K562 (cell line): ENCODE measurements around the gene GCGR. TPM values are rescaled to one million over a fixed set of nuclear protein-coding genes. Genes with fewer than 3 reads are reported as not detected.

ENCODE experiments used
- BACH1 ChIP-seq: fragments of 200-800 bp; sonication (Bioruptor generic); IDR thresholded peaks from 2 replicates; pipeline ENCODE4 v1.6.1; 2016; ENCODE audit warnings: missing genetic modification characterization, missing compliant biosample characterization
- GATAD2B ChIP-seq: fragments of 450-650 bp; IDR thresholded peaks from 2 replicates; pipeline ENCODE4 v1.6.1; 2017; ENCODE audit warnings: mild to moderate bottlenecking, borderline replicate concordance
- KDM2B ChIP-seq: fragments of 250-450 bp; sonication (Bioruptor Pico); IDR thresholded peaks from 2 replicates; pipeline ENCODE4 v1.8.0; 2021; ENCODE audit warnings: mild to moderate bottlenecking, moderate library complexity
- PPARD ChIP-seq: fragments of 250-450 bp; sonication (Bioruptor Pico); IDR thresholded peaks from 2 replicates; pipeline ENCODE4 v1.8.0; 2022; ENCODE audit warnings: inconsistent platforms, mild to moderate bottlenecking, moderate library complexity
- RBM39 ChIP-seq: fragments of 200-400 bp; formaldehyde crosslinking; optimal IDR thresholded peaks from 2 replicates; pipeline ENCODE3; 2018; ENCODE audit warnings: low read depth, low read length
- SMAD4 ChIP-seq: fragments of 250-450 bp; sonication (Bioruptor Pico); conservative IDR thresholded peaks from 2 replicates; pipeline ENCODE4 v1.8.0; 2021; ENCODE audit warnings: inconsistent platforms, mild to moderate bottlenecking, moderate library complexity
- SMARCC2 ChIP-seq: fragments of 450-650 bp; IDR thresholded peaks from 2 replicates; pipeline ENCODE4 v1.6.1; 2017; ENCODE audit warnings: antibody characterized with exemption, moderate library complexity, mild to moderate bottlenecking, low read depth
- SRF ChIP-seq, 2 experiments: fragments of 250-450, 450-650 bp in 1 of 2; sonication (Bioruptor Pico) in 1 of 2; sonication (generic) in 1 of 2; formaldehyde crosslinking; IDR thresholded peaks; 2 replicates each; pipeline versions ENCODE4 v1.5.0 to v1.5.1; 2020 to 2022; ENCODE audit warnings: mild to moderate bottlenecking in 1 of 2, missing genetic modification reagents in 1 of 2
- SRSF1 ChIP-seq: fragments of 200-400 bp; formaldehyde crosslinking; IDR thresholded peaks from 2 replicates; pipeline ENCODE4 v1.6.1; 2017; ENCODE audit warnings: mild to moderate bottlenecking, low read depth, low read length, moderate library complexity
- WHSC1 ChIP-seq: IDR thresholded peaks from one replicate; pipeline ENCODE4 v1.6.1; 2012; ENCODE audit warnings: low read length, control low read depth, inconsistent platforms
- ZFP36 ChIP-seq: fragments of 150-350 bp; IDR thresholded peaks from 2 replicates; pipeline ENCODE4 v1.6.1; 2018; ENCODE audit warnings: low read length, low read depth; ENCODE audit not compliant: partially characterized antibody
- ZNF263 ChIP-seq: sonication (generic); formaldehyde crosslinking; IDR thresholded peaks from 2 replicates; pipeline ENCODE4 v1.8.0; 2022; ENCODE audit warnings: mild to moderate bottlenecking, missing genetic modification reagents, borderline replicate concordance
- polyA plus RNA-seq, 8 experiments: library from polyadenylated mRNA; depleted of rRNA in 4 of 8; stranded (reverse) in 5 of 8; unstranded in 3 of 8; fragments of >200 nt; fragmentation: Nextera tagmentation in 2 of 8; fragmentation: Illumina TruSeq in 1 of 8; extraction: Ambion mirVana in 2 of 8; extraction: Trizol in 1 of 8; gene quantifications; 2 replicates each; pipeline versions ENCODE4 v1.2.1 to v1.2.3, GENCODE V29; 2011 to 2014; ENCODE audit warnings: inconsistent platforms in 1 of 8, missing spikeins in 1 of 8
- total RNA-seq, 7 experiments: library from RNA; depleted of rRNA in 6 of 7; stranded (reverse); fragments of >200 nt in 6 of 7; fragmentation: Illumina TruSeq in 2 of 7; extraction: Trizol in 2 of 7; gene quantifications; 2 replicates each; pipeline versions ENCODE4 v1.2.1 to v1.2.3, GENCODE V29; 2011 to 2021; ENCODE audit warnings: low replicate concordance in 1 of 7
- TF ChIP-seq, protein P1 (sequence below): fragments of 150-350 bp; conservative IDR thresholded peaks from 2 replicates; pipeline ENCODE4 v1.6.1; 2014; ENCODE audit warnings: low read length
- TF ChIP-seq, protein P2 (sequence below), 2 experiments: fragments of 450-650 bp; IDR thresholded peaks; 2 replicates each; pipeline ENCODE4 v1.6.1; 2016; ENCODE audit warnings: mild to moderate bottlenecking in 2 of 2, borderline replicate concordance in 1 of 2, low read depth in 1 of 2, moderate library complexity in 1 of 2

GCGR gene
- total and polyA plus RNA-seq, 9 of the 15 experiments (the other 6 are each of a cell fraction or from before 2014, with no cell fraction given): not detected

DNA sequence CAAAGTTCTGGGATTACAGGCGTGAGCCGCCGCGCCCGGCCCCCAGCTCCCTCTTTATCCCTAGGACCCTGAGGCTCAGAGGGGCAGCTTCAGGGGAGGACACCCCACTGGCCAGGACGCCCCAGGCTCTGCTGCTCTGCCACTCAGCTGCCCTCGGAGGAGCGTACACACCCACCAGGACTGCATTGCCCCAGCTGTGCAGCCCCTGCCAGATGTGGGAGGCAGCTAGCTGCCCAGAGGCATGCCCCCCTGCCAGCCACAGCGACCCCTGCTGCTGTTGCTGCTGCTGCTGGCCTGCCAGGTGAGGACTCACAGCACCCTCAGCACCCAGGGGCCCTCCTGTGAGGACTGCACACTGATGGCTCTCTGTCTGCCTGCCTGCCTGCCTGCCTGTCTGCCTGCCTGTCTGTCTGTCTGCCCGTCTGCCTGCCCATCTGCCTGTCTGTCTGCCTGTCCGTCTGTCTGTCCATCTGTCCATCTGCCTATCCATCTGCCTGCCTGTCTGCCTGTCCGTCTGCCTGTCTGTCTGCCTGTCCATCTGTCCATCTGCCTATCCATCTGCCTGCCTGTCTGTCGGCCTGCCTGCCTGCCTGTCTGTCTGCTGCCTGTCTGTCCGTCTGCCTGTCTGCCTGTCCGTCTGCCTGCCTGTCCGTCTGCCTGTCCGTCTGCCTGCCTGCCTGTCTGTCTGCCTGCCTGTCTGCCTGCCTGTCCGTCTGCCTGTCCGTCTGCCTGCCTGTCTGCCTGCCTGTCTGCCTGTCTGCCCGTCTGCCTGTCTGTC is 5.0 kb downstream of the GCGR start (continued):
- TF ChIP-seq, protein P1, sequence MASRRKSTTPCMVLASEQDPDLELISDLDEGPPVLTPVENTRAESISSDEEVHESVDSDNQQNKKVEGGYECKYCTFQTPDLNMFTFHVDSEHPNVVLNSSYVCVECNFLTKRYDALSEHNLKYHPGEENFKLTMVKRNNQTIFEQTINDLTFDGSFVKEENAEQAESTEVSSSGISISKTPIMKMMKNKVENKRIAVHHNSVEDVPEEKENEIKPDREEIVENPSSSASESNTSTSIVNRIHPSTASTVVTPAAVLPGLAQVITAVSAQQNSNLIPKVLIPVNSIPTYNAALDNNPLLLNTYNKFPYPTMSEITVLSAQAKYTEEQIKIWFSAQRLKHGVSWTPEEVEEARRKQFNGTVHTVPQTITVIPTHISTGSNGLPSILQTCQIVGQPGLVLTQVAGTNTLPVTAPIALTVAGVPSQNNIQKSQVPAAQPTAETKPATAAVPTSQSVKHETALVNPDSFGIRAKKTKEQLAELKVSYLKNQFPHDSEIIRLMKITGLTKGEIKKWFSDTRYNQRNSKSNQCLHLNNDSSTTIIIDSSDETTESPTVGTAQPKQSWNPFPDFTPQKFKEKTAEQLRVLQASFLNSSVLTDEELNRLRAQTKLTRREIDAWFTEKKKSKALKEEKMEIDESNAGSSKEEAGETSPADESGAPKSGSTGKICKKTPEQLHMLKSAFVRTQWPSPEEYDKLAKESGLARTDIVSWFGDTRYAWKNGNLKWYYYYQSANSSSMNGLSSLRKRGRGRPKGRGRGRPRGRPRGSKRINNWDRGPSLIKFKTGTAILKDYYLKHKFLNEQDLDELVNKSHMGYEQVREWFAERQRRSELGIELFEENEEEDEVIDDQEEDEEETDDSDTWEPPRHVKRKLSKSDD: no peak
- TF ChIP-seq BACH1: no peak
- no peak for TF ChIP-seq RBM39
- TF ChIP-seq GATAD2B: no peak
- TF ChIP-seq PPARD (CRISPR knock-in tag): no peak
- TF ChIP-seq WHSC1: no peak
- TF ChIP-seq SMAD4 (CRISPR knock-in tag): peak; percentile 97
- TF ChIP-seq SRF (CRISPR knock-in tag; IDR thresholded peaks at IDR 0.05): no peak
- no peak for TF ChIP-seq KDM2B (CRISPR knock-in tag)
- TF ChIP-seq ZNF263 (CRISPR knock-in tag): no peak
- TF ChIP-seq, protein P2, sequence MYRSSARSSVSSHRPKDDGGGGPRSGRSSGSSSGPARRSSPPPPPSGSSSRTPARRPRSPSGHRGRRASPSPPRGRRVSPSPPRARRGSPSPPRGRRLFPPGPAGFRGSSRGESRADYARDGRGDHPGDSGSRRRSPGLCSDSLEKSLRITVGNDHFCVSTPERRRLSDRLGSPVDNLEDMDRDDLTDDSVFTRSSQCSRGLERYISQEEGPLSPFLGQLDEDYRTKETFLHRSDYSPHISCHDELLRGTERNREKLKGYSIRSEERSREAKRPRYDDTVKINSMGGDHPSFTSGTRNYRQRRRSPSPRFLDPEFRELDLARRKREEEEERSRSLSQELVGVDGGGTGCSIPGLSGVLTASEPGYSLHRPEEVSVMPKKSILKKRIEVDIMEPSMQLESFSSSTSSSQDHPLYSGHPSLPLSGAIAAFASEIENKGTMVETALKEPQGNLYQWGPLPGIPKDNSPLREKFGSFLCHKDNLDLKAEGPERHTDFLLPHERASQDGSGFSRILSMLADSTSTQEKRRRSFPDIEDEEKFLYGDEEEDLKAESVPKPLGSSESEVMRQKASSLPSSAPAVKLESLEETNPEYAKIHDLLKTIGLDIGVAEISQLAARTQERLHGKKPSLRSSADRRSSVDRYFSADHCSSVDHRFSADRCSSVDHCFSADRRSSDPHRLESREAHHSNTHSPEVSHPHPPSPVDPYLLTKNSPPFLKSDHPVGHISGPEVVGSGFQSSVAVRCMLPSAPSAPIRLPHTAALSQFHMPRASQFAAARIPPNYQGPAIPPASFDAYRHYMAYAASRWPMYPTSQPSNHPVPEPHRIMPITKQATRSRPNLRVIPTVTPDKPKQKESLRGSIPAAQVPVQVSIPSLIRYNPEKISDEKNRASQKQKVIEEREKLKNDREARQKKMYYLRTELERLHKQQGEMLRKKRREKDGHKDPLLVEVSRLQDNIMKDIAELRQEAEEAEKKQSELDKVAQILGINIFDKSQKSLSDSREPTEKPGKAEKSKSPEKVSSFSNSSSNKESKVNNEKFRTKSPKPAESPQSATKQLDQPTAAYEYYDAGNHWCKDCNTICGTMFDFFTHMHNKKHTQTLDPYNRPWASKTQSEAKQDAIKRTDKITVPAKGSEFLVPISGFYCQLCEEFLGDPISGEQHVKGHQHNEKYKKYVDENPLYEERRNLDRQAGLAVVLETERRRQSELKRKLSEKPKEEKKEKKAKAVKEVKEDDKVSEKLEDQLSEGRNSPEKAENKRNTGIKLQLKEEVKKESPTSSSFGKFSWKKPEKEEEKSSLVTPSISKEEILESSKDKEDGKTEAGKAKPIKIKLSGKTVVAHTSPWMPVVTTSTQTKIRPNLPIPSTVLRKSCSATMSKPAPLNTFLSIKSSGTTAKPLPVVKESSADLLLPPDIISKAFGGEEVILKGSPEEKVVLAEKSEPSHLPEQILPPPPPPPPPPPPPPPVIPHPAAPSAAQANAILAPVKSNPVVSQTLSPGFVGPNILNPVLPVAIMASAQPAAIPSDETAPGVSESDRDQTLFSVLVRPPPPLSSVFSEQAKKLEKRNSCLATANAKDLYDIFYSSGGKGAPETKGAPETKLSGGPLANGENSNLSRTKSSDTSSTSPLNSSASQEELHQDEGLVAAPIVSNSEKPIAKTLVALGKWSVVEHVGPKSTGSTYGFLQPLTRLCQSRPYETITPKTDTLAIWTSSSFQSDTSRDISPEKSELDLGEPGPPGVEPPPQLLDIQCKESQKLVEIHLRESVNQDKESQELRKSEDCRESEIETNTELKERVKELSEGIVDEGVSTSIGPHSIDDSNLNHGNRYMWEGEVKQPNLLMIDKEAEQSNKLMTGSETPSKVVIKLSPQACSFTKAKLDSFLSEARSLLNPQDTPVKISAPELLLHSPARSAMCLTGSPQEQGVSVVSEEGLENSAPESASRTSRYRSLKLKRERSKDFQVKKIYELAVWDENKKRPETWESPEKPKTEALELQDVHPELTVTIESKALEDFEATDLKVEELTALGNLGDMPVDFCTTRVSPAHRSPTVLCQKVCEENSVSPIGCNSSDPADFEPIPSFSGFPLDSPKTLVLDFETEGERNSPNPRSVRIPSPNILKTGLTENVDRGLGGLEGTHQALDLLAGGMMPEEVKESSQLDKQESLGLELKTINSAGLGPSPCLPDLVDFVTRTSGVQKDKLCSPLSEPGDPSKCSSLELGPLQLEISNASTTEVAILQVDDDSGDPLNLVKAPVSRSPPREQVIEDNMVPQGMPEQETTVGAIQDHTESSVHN (IDR thresholded peaks at IDR 0.05; ENCODE audit: borderline replicate concordance in 1 of 2, low read depth in 1 of 2): no peak
- peak; percentile 4 for TF ChIP-seq ZFP36
- no peak for TF ChIP-seq SMARCC2
- TF ChIP-seq SRSF1: no peak
